CD14-positive monocyte (primary cell): Measurements from ENCODE around the gene LIN9. TPM values are rescaled to one million over a fixed set of nuclear protein-coding genes. Genes with fewer than 3 reads are reported as not detected.

Experiments used
- DNase-seq, 3 donors: peaks; one replicate each; pipeline ENCODE4 v3.0.0-alpha.2; 2011 to 2022
- H2AFZ ChIP-seq: 2 replicates; pipeline ENCODE4 v1.6.0; 2012; ENCODE audit warnings: mild to moderate bottlenecking, low read depth, low read length, inconsistent platforms; ENCODE audit not compliant: insufficient read depth, poor library complexity, severe bottlenecking
- H3K27ac ChIP-seq, 2 donors: 1 replicate in 1 of 2; 2 replicates in 1 of 2; pipeline ENCODE4 v1.5.1; 2012 to 2013; ENCODE audit warnings: low read length in 2 of 2, control low read depth in 1 of 2, inconsistent platforms in 1 of 2, low read depth in 1 of 2, mild to moderate bottlenecking in 1 of 2
- H3K27me3 ChIP-seq, 2 donors: one replicate each; pipeline versions ENCODE4 v1.6.0 to v1.6.1; 2011 to 2013; ENCODE audit warnings: low read length in 2 of 2; ENCODE audit not compliant: control insufficient read depth in 2 of 2, insufficient read depth in 2 of 2
- H3K36me3 ChIP-seq, 2 donors: replicated peaks in 1 of 2; 1 replicate in 1 of 2; 2 replicates in 1 of 2; pipeline versions ENCODE4 v1.5.1 to v1.6.1; 2012 to 2013; ENCODE audit warnings: low read length in 2 of 2, control low read depth in 1 of 2, inconsistent platforms in 1 of 2, mild to moderate bottlenecking in 1 of 2; ENCODE audit not compliant: insufficient read depth in 2 of 2, control insufficient read depth in 1 of 2
- H3K4me1 ChIP-seq, 2 donors: 1 replicate in 1 of 2; 2 replicates in 1 of 2; pipeline versions ENCODE4 v1.5.1 to v1.6.1; 2012 to 2013; ENCODE audit warnings: low read length in 2 of 2, control low read depth in 1 of 2, inconsistent platforms in 1 of 2, mild to moderate bottlenecking in 1 of 2, moderate library complexity in 1 of 2; ENCODE audit not compliant: insufficient read depth in 2 of 2, control insufficient read depth in 1 of 2
- H3K4me2 ChIP-seq: replicated peaks from 2 replicates; pipeline ENCODE3; 2012; ENCODE audit warnings: low read length, moderate library complexity, mild to moderate bottlenecking; ENCODE audit not compliant: poor library complexity, severe bottlenecking; ENCODE audit errors: extremely low read depth
- H3K4me3 ChIP-seq, 3 experiments: fragments of 200-600 bp in 1 of 3; sonication (generic) in 1 of 3; replicated peaks in 1 of 3; 1 replicate in 2 of 3; 2 replicates in 1 of 3; pipeline ENCODE4 v1.5.1; 2011 to 2013; ENCODE audit warnings: low read length in 3 of 3, mild to moderate bottlenecking in 3 of 3, control low read depth in 2 of 3, low read depth in 2 of 3, inconsistent platforms in 1 of 3, moderate library complexity in 1 of 3
- H3K79me2 ChIP-seq: 2 replicates; pipeline ENCODE4 v1.6.0; 2012; ENCODE audit warnings: mild to moderate bottlenecking, control low read depth, inconsistent platforms, low read length, moderate library complexity; ENCODE audit not compliant: insufficient read depth
- H3K9ac ChIP-seq: 2 replicates; pipeline ENCODE4 v1.6.0; 2017; ENCODE audit warnings: low read length, mild to moderate bottlenecking; ENCODE audit not compliant: insufficient read depth, poor library complexity, severe bottlenecking
- H3K9me3 ChIP-seq, 2 donors: replicated peaks in 1 of 2; 1 replicate in 1 of 2; 2 replicates in 1 of 2; pipeline versions ENCODE4 v1.5.1 to v1.6.1; 2012 to 2013; ENCODE audit warnings: low read length in 2 of 2, control low read depth in 1 of 2; ENCODE audit not compliant: control insufficient read depth in 1 of 2, insufficient read depth in 1 of 2
- H4K20me1 ChIP-seq: 2 replicates; pipeline ENCODE4 v1.6.0; 2012; ENCODE audit warnings: mild to moderate bottlenecking, low read length, control low read depth, moderate library complexity; ENCODE audit not compliant: insufficient read depth
- H3K27ac Mint-ChIP-seq, 7 donors: one replicate each; pipeline ENCODE4 v1.8.0; 2020; ENCODE audit warnings: mild to moderate bottlenecking in 7 of 7, mixed read lengths in 7 of 7, moderate library complexity in 6 of 7, inconsistent platforms in 2 of 7
- H3K27me3 Mint-ChIP-seq, 3 donors: one replicate each; pipeline ENCODE4 v1.8.0; 2021 to 2022; ENCODE audit warnings: low read depth in 3 of 3, mild to moderate bottlenecking in 3 of 3, mixed read lengths in 3 of 3, moderate library complexity in 3 of 3, inconsistent platforms in 1 of 3
- H3K36me3 Mint-ChIP-seq, 2 donors: one replicate each; pipeline ENCODE4 v1.8.0; 2020; ENCODE audit warnings: mixed read lengths in 2 of 2, inconsistent platforms in 1 of 2, mild to moderate bottlenecking in 1 of 2
- H3K4me1 Mint-ChIP-seq: one replicate; pipeline ENCODE4 v1.8.0; 2020; ENCODE audit warnings: mild to moderate bottlenecking, mixed read lengths
- H3K4me3 Mint-ChIP-seq, 2 donors: one replicate each; pipeline ENCODE4 v1.8.0; 2020; ENCODE audit warnings: mild to moderate bottlenecking in 2 of 2, mixed read lengths in 2 of 2, moderate library complexity in 1 of 2
- H3K9me3 Mint-ChIP-seq, 7 donors: one replicate each; pipeline ENCODE4 v1.8.0; 2020 to 2022; ENCODE audit warnings: mixed read lengths in 7 of 7, mild to moderate bottlenecking in 6 of 7, moderate library complexity in 6 of 7, inconsistent platforms in 2 of 7
- WGBS: methylation state at CpG from one replicate; pipeline ENCODE4 v1.1.5; 2013; ENCODE audit warnings: missing lambda C conversion rate; ENCODE audit not compliant: insufficient coverage; 5-methylcytosine and 5-hydroxymethylcytosine counted together
- intact Hi-C, 2 donors: fragments of 100-400 bp; cut with micrococcal nuclease; formaldehyde crosslinking; loops; one replicate each; pipeline versions ENCODE4 v1.15.0 to v1.15.1; 2023
- polyA plus RNA-seq, 3 donors: library from polyadenylated mRNA; depleted of rRNA in 1 of 3; unstranded in 2 of 3; stranded (reverse) in 1 of 3; fragments of 300-500 nt in 2 of 3; fragments of >200 nt in 1 of 3; fragmentation: Illumina TruSeq in 2 of 3; gene quantifications; 1 replicate in 2 of 3; 2 replicates in 1 of 3; pipeline ENCODE4 v1.2.3, GENCODE V29; 2012 to 2021
- TF ChIP-seq, protein P1 (sequence below): fragments of 200-600 bp; IDR thresholded peaks from one replicate; pipeline ENCODE4 v1.8.0; 2022; ENCODE audit warnings: antibody characterized with exemption, mild to moderate bottlenecking

The LIN9 gene
- polyA plus RNA-seq, 3 donors: 0.56 to 1.3 (median 0.76) TPM

DNA sequence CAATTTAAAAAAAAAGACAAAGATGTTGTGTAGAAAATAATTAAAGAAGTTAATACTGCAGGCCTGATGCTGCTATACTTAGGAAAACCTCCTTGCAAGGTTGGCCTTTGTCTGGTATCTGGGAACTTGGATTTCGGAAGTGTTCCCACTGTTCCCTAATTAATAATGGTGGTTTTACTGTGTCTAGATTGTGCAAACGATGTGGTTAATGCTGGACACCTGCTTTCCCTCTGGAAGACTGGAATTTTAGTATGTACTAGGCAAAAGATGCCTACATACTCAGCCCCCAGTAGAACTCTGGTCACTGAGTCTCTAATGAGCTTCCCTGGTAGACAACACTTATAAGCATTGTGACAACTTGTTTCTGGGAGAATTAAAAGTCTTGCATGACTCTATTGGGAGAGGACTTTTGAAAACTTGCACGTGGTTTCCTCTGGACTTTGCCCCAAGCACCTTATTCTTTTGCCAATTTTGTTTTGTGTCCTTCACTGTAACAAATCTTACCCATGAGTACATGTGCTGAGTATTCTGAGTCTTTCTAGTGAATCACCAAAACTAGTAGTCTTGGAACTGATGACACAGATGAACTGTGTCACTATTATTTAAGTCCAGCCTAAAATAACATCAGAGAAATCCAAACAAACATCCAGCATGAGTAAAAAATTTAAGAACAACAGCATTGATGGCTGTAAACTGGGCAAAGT lies 40.4 kb downstream of the LIN9 start:
- H3K9me3 ChIP-seq: no peaks in the 10 kb centered on the region
- H3K4me3 Mint-ChIP-seq: no peak overlapping the region
- intact Hi-C loops: no loop called here
- H3K9me3 Mint-ChIP-seq: no peaks in the 10 kb centered on the region
- H3K36me3 Mint-ChIP-seq: peaks cover 29 to 47% of the 10 kb centered on the region in 2 donors
- no peak overlapping the region for H3K27ac ChIP-seq
- no peak overlapping the region for H3K27ac Mint-ChIP-seq
- H3K27me3 ChIP-seq: no peaks in the 10 kb centered on the region
- H4K20me1 ChIP-seq: no peaks in the 10 kb centered on the region
- H3K36me3 ChIP-seq: peaks cover 6 to 16% of the 10 kb centered on the region in 2 donors
- TF ChIP-seq, protein P1, sequence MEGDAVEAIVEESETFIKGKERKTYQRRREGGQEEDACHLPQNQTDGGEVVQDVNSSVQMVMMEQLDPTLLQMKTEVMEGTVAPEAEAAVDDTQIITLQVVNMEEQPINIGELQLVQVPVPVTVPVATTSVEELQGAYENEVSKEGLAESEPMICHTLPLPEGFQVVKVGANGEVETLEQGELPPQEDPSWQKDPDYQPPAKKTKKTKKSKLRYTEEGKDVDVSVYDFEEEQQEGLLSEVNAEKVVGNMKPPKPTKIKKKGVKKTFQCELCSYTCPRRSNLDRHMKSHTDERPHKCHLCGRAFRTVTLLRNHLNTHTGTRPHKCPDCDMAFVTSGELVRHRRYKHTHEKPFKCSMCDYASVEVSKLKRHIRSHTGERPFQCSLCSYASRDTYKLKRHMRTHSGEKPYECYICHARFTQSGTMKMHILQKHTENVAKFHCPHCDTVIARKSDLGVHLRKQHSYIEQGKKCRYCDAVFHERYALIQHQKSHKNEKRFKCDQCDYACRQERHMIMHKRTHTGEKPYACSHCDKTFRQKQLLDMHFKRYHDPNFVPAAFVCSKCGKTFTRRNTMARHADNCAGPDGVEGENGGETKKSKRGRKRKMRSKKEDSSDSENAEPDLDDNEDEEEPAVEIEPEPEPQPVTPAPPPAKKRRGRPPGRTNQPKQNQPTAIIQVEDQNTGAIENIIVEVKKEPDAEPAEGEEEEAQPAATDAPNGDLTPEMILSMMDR: no peak
- DNase-seq: no peak
- H3K4me2 ChIP-seq: no peak overlapping the region
- H3K4me1 Mint-ChIP-seq: no peaks in the 10 kb centered on the region
- H3K4me3 ChIP-seq: no peak overlapping the region
- H3K79me2 ChIP-seq: no peaks in the 10 kb centered on the region
- H3K4me1 ChIP-seq: no peaks in the 10 kb centered on the region
- no CpG with 5 or more reads among the region's 3 CpGs for WGBS
- H2AFZ ChIP-seq: no peak overlapping the region
- no peaks in the 10 kb centered on the region for H3K27me3 Mint-ChIP-seq
- no peak overlapping the region for H3K9ac ChIP-seq

DNA sequence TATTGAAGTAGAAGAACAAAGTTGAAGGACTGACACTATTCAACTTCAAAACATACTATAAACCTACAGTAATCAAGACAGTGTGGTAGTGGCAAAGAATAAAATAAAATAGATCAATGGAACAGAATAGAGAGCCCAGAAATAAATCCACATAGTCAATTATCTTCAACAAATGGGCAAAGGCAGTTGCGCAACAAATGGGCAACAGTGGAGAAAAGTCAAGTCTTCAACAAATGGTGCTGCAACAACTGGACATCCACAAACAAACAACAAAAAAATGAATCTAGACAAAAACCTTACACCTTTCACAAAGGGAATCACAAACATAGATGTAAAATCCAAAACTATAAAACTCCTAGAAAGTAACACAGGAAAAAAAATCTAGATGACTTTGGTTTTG lies 47.1 kb downstream of the LIN9 start:
- Histone ChIP-seq H2AFZ (no peak overlapping the region), H3K9me3 (peaks cover 0 to 4% of the 10 kb centered on the region in 2 donors), H3K79me2 (no peaks in the 10 kb centered on the region), H4K20me1 (no peaks in the 10 kb centered on the region), H3K4me1 (no peaks in the 10 kb centered on the region), H3K4me3 (no peak overlapping the region), H3K4me2 (no peak overlapping the region), H3K9ac (no peak overlapping the region), H3K36me3 (peaks cover 8 to 52% of the 10 kb centered on the region in 2 donors), H3K27ac (no peak overlapping the region), H3K27me3 (no peaks in the 10 kb centered on the region)
- intact Hi-C loops: no loop called here
- 100% methylated on average over 1 of the region's 1 CpG for WGBS
- H3K36me3 Mint-ChIP-seq: peaks cover 44 to 77% of the 10 kb centered on the region in 2 donors
- no peak overlapping the region for H3K4me3 Mint-ChIP-seq
- no peaks in the 10 kb centered on the region for H3K4me1 Mint-ChIP-seq
- no peak overlapping the region for H3K27ac Mint-ChIP-seq
- no peak for DNase-seq
- TF ChIP-seq, protein P1: no peak
- H3K9me3 Mint-ChIP-seq: peaks cover 8 to 18% (median 11%) of the 10 kb centered on the region in 7 donors
- peaks cover 0 to 1% (median 0%) of the 10 kb centered on the region in 3 donors for H3K27me3 Mint-ChIP-seq
